ENCODE results near the gene PLA2G4C.

- TF ChIP-seq CTCF (IDR thresholded peaks at IDR 0.05) (no peak), POLR2A (IDR thresholded peaks at IDR 0.05) (no peak)
These were observed 25.5 kb downstream of the PLA2G4C start for GRCh38 chr19:48085076-48085475.
